Fibroblast of gingiva (primary cell): ENCODE results near the gene DNAH11.
A peak's percentile ranks its signal among the peaks of the same experiment; 100 is the strongest.
"Not testable (repeated sequence)": the region's sequence is repeated elsewhere in the genome, so short reads cannot be mapped to it uniquely, and the experiment has no call there.

Source experiments
- DNase-seq: peaks from one replicate; pipeline ENCODE4 v3.0.0-alpha.2; 2011; ENCODE audit warnings: low read depth

Gene DNAH11, protein sequence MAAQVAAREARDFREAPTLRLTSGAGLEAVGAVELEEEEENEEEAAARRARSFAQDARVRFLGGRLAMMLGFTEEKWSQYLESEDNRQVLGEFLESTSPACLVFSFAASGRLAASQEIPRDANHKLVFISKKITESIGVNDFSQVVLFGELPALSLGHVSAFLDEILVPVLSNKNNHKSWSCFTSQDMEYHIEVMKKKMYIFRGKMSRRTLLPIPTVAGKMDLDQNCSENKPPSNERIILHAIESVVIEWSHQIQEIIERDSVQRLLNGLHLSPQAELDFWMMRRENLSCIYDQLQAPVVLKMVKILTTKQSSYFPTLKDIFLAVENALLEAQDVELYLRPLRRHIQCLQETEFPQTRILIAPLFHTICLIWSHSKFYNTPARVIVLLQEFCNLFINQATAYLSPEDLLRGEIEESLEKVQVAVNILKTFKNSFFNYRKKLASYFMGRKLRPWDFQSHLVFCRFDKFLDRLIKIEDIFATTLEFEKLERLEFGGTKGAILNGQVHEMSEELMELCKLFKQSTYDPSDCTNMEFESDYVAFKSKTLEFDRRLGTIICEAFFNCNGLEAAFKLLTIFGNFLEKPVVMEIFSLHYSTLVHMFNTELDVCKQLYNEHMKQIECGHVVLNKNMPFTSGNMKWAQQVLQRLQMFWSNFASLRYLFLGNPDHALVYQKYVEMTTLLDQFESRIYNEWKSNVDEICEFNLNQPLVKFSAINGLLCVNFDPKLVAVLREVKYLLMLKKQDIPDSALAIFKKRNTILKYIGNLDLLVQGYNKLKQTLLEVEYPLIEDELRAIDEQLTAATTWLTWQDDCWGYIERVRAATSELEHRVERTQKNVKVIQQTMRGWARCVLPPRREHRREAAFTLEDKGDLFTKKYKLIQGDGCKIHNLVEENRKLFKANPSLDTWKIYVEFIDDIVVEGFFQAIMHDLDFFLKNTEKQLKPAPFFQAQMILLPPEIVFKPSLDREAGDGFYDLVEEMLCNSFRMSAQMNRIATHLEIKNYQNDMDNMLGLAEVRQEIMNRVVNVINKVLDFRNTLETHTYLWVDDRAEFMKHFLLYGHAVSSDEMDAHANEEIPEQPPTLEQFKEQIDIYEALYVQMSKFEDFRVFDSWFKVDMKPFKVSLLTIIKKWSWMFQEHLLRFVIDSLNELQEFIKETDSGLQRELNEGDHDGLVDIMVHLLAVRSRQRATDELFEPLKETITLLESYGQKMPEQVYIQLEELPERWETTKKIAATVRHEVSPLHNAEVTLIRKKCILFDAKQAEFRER (N-terminal part only)

GRCh38 chr7:21542891-21543527, at the start of gene DNAH11:
DNAH11 (plus strand) TSS chr7:21543039; CDS start chr7:21543246, 207 bp downstream.
- no peak for DNase-seq

- DNase-seq, result no peak
These were observed 47.1 kb upstream of the DNAH11 start for GRCh38 chr7:21495731-21496130.

DNA sequence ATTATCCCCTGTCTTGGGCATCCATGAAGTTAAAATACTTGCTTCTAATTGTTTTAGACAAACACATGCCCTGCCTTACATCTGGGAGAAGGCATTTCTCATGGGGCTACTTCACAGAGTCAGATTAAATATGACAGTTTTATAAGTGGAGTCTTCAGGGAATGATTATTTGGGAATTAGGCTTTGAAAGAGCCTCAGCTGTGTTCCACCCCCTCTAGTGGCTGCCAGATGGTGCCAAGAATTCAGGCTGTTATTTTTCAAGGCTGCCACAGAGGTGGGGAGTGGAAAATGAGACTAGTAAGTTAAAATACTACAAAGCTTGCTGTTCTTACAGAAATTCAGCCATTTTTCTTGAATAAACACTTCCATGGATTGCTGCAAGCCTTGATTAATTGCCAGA, 45.8 kb upstream of the DNAH11 start:
- DNase-seq, result peak; percentile 13

DNA sequence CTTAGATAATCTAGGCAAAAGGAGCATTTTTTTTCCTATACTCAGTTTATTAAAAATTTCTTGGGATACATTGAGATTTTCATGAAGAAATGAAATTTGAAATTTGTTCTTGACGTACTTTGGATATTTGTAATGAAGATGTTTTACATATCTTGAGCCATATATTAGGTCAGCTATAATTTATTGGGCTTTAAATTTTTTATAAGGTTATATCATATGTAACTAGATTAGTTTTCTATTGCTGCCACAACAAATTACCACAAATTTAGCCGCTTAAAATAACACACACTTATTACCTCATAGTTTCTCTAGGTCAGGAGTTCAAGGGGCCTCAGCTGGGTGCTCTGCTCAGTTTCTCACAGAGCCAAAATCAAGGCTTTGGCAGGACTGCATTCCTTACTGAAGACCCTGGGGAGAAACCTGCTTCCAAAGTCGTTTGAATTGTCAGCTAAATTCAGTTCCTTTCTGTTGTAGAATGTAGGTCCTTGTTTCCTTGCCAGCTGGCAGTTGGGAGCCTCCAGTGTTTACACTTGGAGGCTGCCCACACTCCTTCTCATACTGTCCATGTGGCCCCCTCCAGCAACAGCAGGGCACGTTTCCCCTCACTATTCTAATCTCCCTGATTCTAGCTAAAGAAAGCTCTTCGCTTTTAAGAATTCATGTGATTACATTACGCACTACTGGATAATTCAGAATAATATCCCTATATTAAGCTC, 42.6 kb upstream of the DNAH11 start:
- no peak for DNase-seq

- no peak for DNase-seq
These were observed 38.8 kb upstream of the DNAH11 start for GRCh38 chr7:21504021-21504420.

DNA sequence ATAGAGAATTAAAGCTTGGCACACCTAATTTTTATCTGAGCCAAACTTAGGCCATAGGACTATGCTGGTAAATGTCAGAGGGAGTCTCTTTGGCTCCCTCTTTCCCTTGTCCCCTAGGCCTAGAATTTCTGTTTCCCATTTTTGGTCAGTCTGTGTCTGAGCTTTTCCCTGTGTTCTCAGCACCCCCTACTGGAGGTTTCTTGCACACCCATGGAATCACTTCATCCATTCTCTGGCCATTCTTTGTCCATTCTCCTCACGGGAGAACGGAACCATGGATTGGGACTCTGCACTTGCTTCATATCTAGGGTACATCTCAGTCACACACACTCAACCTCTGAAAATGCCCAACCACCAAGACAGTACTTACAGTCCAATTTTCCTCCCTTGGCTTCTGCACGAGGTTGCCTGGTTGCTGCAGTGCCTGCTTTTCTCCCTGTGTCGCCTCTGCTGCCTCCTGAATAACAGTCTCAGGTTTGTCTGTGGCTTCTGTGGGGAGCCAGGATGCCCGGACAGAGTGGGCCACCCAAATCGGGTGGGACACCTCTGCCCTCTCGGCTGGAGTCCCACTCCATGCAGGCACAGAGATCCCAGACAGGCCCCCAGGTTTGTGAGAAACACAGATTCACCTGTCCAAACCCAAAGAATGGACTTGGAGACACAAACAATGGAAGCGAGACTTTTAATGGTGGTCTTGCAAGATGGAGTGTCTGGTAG, 35.1 kb upstream of the DNAH11 start:
- DNase-seq, result peak; percentile 20

DNA sequence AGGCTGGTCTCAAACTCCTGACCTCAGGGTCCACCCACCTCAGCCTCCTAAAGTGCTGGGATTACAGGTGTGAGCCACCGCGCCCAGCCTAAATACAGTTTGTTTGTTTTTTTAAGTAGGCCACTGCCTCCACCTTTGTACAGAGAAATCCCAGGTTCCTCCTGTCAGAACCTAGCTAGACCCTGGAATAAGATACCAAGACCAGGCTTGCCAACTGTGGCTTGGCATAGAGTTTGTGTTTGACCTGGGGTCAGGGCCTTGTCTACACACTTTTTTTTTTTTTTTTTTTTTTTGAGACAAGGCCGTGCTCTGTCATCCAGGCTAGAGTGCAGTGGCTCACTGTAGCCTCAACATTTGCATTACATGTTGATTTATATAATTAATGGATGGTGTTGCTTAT, 34.3 kb upstream of the DNAH11 start:
- no peak for DNase-seq

GRCh38 chr7:21514062-21514461, 28.8 kb upstream of the DNAH11 start:
- no peak for DNase-seq

DNA sequence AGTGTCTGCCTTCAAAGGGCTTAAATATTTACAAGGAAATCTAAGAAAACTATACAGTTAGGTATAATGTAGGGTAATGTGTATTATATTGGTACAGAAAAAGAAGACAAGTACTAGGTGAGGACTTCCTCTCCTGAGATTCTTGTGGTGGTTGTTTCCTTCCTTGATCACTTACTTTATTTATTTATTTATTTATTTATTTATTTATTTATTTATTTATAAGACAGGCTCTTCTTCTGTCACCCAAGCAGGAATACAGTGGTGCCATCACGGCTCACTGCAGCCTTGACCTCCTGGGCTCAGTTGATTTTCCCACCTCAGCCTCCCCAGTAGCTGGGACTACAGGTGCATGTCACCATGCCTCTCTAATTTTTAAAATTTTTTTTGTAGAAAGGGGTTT, 18.2 kb upstream of the DNAH11 start:
- no peak for DNase-seq

DNA sequence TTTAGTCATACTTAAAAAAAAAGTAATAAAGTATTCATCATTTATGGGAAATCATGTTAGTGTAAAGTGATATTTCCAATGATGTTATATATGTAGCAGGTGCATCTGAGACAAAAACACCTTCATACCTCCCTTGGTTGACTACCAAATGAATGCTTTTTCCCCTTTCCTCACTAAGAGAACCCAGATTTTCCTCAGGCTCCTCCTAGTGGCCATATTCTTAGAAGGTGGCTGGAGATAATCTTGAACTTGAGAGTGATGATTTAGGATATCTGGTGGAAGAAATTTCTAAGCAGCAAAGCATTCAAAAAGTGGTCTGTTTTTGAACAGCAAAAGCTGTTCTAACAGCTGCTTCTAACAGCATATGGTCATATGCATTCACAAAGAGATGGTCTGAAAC, 16.8 kb upstream of the DNAH11 start:
- DNase-seq, result no peak

- no peak for DNase-seq
These were observed 16.4 kb upstream of the DNAH11 start for GRCh38 chr7:21526448-21526847.

DNA sequence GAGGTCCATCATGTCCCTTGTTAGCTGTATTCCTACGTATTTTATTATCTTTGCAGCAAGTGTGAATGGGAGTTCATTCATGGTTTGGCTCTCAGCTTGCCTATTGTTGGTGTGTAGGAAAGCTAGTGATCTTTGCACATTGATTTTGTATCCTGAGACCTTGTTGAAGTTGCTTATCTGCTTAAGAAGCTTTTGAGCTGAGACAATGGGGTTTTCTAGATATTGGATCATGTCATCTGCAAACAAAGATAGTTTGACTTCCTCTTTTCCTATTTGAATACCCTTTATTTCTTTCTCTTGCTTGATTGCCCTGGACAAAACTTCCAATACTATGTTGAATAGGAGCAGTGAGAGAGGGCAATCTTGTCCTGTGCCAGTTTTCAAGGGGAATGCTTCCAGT, 10.4 kb upstream of the DNAH11 start:
- DNase-seq, result not testable (repeated sequence)

DNA sequence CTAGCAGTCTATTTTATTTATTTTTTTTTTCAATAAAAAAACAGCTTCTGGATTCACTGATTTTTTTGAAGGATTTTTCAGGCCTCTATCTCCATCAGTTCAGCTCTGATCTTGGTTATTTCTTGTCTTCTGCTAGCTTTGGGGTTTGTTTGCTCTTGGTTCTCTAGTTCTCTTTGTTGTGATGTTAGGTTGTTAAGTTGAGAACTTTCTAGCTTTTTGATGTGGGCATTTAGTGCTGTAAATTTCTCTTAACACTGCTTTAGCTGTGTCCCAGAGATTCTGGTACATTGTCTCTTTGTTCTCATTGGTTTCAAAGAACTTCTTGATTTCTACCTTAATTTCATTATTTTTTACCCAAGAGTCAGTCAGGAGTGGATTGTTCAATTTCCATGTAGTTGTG, 9.2 kb upstream of the DNAH11 start:
- DNase-seq, result not testable (repeated sequence)

DNA sequence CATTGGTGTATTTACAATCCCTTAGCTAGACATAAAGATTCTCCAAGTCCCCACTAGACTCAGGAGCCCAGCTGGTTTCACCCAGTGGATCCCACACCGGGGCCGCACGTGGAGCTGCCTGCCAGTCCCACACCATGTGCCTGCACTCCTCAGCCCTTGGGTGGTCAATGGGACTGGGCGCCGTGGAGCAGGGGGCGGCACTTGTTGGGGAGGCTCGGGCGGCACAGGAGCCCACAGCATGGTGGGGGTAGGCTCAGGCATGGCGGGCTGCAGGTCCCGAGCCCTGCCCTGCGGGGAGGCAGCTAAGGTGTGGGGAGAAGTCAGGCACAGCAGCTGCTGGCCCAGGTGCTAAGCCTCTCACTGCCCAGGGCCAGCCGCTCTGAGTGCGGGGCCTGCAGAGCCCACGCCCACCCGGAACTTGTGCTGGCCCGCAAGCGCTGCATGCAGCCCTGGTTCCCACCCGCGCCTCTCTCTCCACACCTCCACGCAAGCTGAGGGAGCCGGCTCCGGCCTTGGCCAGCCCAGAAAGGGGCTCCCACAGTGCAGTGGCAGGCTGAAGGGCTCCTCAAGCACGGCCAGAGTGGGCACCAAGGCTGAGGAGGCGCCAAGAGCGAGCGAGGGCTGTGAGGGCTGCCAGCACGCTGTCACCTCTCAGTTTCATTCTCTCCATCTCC, 6.3 kb upstream of the DNAH11 start:
- not testable (repeated sequence) for DNase-seq

DNA sequence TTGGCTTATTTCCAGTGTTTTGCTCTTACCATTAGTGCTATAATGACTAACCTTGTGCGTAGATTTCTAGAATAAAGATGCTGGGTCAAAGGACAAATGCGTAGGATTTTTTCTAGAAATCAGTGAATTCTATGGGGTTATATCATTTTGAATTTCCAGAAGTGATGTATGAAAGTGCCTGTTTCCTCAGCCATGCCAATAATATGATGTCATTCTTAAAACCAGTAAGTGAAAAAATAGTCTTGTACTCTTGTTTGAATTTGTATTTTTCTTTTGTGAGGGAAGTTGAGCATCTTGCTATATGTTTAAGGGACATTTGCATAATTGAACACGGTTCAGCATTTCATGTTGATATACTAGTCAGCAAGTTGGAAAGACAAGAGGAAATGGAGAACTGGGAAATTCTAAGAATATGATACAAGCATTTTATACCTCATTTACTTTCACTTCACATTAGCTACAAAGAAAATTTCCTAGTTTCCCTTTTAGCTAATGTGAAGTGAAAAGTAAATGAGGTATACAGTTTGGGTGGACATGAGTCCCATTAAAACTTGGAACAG, 3.8 kb upstream of the DNAH11 start:
- DNase-seq, result no peak

DNA sequence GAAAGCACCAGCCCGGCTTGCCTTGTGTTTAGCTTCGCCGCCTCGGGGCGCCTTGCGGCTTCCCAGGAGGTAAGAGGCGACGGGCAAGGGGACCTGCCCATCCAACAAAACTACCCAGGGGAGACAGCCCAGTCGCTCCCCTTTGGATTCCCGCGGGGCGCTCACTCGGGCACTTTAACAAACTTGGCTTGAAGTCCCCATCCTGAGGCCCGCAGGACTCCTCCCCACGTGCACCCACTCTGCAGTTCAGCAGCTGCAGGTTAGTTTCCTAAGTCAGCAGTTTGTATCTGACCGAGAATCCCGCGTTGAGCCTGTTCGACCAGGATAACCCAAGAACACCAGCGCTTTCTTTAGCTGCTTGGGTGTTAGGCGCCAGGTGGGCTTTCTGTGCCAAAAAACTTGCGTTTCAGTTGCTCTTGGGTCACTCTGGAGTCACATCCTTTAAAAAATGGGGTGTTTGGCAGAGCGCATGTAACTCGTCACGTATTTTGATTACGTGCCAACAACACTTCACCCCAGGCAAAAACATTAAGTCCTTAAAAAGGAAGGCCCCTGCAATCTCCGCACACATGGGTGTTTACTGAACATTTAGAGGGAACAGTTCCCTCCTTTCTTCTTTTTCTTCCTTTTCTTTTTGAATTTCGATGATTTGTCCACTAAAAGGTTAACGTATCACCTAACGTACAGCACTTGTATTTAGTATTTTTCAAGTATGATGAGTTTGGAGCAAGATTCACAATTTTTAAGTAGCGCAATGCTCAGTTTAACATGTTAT, 876 bp downstream of the DNAH11 start:
- no peak for DNase-seq

DNA sequence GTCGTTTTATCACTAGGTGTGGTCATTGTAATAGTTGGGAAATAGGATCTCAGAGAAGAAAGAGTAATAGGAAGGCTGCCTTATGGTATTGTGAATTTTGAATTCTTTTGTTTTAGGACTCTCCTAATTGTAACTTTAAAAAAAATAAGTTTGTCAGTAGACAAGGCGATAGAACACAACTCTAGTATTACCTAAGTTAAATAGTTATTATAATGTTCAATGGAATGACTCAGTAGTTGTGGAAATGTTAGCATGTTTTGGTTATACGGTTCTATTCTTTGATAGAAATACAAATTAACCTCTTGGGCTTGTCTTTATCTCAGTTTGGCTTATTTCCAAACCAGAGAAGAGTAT, 1.4 kb downstream of the DNAH11 start:
- no peak for DNase-seq

GRCh38 chr7:21544715-21545114, 1.9 kb downstream of the DNAH11 start:
- no peak for DNase-seq

GRCh38 chr7:21547501-21547900, 4.7 kb downstream of the DNAH11 start:
- no peak for DNase-seq
